Limb (tissue), 2 donors: ENCODE data around the gene MARS1.
"Not testable (repeated sequence)": the region's sequence is repeated elsewhere in the genome, so short reads cannot be mapped to it uniquely, and the experiment has no call there.

Experiments used
- DNase-seq, 2 donors: peaks; one replicate each; pipeline ENCODE4 v3.0.0-alpha.2; 2016; ENCODE audit errors: extremely low spot score in 2 of 2

MARS1 gene

DNA sequence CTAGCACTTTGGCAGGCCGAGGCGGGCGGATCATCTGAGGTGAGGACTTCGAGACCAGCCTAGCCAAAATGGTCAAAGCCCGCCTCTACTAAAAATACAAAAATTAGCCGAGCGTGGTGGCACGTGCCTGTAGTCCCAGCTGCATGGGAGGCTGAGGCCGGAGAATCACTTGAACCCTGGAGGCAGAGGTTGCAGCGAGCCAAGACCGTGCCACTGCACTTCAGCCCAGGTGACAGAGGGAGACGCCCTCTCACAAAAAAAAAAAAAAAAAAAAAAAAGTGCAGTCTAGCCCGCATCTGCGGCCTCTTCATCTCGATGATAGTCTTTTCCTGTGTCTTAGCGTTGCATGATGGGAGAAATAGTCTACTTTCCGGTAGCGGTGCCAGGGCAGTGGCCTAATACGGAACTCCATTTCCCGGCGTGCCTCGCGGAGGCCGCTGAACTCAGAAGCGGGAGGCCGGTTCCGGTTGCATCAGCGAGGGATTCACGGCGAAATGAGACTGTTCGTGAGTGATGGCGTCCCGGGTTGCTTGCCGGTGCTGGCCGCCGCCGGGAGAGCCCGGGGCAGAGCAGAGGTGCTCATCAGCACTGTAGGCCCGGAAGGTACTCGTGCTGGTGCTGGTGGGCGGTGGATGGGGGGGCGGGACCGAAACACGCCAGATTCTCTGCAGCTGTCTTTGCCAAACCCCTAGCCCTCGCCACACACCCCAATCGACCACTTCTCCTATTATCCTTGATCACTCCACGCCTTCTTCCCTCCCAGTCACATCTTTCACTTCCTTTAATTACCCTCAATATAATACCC is at the start of gene MARS1:
MARS1 (plus strand) TSS at position 472 of the 805 bp plus-strand sequence; CDS start at position 495, 23 bp downstream.
- DNase-seq, result peak; percentile 91 to 98

DNA sequence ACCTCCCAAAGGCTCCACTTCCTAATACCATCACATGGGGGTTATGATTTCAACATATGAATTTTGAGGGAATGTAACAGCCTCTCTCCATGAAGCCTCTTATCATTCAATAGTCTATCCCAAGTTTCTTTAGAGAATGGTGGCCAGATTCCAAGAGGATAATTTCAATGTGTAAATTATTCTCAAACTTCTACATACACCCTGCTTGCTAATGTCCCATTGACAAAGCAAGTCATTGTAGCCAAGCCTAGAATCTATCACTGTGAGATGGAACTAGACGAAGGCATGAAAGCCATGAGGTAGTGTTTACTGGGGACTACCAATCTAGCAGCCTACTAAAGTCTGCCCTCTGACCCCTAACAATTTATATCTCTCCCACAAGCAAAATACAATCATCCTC is 49.5 kb upstream of the MARS1 start:
- no peak for DNase-seq

DNA sequence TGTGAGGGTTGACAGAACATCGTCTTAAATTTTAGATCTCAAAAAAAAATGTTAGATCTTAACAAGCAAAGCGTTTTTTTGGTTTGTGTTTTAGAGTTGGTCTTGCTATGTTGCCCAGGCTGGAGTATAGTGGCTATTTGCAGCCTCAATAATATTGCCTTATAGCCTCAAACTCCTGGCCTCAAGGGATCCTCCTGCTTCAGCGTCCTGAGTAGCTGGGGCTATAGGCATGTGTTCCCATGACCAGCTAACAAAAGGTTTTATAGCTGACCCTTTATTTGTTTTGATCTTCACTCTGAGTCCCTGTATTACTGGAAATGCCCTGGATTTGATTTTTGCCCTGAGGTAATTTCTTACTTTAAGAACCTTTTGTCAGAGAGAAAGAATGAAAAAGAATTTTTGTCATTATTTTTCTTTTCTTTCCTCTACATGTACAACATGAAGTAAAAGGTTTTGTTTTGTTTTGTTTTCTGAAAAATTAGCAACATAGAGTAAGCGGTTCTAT is 48.1 kb upstream of the MARS1 start:
- no peak for DNase-seq

DNA sequence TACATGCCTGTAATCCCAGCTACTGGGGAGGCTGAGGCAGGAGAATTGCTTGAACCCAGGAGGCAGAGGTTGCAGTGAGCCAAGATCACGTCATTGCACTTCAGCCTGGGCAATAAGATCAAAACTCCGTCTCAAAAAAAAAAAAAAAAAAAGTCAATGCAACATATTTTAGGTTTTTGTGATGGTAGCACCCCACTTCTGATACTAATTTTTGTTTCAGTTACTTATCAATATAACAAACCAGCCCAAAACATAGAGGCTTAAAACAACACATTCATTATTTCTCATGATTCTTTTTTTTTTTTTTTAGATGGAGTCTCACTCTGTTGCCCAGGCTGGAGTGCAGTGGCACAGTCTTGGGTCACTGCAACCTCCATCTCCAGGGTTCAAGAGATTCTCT is 46.5 kb upstream of the MARS1 start:
- DNase-seq, result not testable (repeated sequence)

DNA sequence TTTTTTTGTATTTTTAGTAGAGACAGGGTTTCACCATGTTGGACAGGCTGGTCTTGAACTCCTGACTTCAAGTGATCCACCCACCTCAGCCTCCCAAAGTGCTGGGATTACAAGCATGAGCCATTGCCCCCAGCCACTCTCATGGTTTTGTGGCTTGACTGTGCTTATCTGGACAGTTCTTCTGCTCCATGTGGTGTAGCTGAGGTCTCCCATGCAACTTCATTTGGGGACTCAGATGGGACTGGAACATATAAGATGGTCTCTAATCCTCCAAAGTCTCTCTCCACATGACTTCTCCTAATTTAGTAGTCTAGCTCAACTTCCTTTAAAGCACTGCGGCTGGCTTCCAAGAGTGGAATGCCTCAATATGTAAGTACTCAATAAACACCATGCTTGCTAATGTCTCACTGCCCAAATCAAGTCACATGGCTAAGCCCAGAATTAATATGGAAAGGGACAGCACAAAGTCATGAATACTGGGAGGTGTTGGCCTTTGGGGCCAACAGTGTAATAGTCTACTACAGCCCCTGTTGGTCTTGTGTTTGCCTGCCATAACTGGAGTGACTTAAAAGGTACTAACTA is 45.9 kb upstream of the MARS1 start:
- no peak for DNase-seq

DNA sequence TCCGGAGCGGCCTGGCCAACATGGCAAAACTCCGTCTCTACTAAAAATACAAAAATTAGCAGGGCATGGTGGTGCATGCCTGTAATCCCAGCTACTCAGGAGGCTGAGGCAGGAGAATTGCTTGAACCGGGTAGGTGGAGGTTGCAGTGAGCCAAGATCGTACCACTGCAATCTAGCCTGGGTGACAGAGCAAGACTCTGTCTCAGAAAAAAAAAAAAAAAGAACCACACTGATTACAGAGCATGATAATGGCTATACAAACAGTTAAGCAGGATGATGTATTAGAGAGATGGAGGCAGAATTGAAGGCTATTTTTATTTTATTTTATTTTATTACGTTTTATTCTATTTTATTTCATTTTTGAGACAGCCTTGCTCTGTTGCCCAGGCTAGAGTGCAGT is 43.5 kb upstream of the MARS1 start:
- DNase-seq, result not testable (repeated sequence)

DNA sequence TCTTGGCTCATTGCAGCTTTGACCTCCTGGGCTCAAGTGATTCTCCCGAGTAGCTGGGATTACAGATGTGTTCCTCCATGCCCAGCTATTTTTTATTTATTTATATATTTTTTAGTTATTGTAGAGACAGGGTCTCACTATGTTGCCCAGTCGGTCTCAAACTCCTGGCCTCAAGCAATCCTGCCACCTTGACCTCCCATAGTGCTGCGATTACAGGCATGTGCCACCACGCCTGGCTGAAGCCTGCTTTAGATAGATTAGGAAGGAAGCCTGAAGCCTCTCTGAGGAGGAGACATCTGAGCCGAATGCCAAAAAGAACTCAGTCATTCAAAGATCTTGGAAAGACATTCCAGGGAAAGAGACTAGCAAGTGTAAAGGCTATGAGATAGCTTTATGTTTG is 43.1 kb upstream of the MARS1 start:
- DNase-seq, result no peak

DNA sequence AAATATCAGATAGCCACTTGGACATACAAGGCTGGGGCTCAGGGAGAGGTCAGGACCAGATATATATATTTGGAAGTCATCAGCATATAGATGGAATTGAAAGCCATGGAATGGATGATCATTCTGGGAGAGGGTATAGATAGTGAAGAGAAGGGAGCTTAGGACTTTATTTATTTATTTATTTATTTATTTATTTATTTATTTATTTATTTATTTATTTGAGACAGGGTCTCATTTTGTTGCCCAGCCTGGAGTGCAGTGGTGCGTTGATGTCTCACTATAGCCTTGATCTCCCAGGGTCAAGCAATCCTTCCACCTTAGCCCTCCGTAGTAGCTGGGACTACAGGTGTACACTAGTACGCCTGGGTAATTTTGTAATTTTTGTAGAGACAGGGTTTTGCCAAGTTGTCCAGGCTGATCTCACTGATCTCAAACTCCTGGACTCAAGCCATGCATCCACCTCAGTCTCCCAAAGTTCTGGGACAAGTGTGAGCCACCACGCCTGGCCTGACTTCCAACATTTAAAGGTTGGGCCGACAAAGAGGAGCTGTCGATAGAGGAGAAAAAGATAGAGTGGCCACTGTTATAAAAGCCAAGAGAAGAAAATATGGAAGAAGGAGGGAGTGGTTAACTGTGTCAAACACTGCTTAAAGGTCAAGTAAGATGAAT is 41.4 kb upstream of the MARS1 start:
- no peak for DNase-seq

DNA sequence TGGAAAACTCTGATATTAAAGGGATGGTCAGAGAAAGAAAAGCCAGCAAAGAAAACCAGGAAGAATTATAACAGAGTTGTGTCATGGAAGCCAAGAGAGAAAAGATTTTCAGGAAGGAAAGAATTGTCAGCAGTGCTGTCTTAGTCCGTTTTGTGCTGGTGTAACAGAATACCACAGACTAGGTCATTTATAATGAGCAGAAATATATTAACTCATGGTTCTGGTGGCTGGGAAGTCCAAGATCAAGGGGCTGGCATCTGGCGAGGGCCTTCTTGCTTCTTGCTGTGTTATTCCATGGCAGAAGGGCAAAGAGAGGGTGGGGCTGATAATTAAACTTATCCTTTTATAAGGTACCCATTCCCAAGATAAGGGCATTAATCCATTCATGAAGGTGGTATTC is 39.2 kb upstream of the MARS1 start:
- DNase-seq, result no peak

DNA sequence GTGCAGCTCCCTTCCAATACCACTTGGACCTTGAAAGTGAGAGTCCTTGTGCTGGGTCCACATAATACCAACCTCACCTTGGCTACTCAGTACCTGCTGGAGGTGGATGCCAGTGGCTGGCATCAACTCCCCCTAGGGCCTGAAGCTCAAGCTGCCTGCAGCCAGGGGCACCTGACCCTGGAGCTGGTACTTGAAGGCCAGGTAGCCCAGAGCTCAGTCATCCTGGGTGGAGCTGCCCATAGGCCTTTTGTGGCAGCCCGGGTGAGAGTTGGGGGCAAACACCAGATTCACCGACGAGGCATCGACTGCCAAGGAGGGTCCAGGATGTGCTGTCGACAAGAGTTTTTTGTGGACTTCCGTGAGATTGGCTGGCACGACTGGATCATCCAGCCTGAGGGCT is 38.5 kb upstream of the MARS1 start:
- no peak for DNase-seq

DNA sequence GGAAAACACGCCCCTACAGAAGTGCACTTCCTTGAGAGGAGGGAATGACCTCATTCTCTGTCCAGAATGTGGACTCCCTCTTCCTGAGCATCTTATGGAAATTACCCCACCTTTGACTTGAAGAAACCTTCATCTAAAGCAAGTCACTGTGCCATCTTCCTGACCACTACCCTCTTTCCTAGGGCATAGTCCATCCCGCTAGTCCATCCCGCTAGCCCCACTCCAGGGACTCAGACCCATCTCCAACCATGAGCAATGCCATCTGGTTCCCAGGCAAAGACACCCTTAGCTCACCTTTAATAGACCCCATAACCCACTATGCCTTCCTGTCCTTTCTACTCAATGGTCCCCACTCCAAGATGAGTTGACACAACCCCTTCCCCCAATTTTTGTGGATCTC is 37.8 kb upstream of the MARS1 start:
- no peak for DNase-seq

DNA sequence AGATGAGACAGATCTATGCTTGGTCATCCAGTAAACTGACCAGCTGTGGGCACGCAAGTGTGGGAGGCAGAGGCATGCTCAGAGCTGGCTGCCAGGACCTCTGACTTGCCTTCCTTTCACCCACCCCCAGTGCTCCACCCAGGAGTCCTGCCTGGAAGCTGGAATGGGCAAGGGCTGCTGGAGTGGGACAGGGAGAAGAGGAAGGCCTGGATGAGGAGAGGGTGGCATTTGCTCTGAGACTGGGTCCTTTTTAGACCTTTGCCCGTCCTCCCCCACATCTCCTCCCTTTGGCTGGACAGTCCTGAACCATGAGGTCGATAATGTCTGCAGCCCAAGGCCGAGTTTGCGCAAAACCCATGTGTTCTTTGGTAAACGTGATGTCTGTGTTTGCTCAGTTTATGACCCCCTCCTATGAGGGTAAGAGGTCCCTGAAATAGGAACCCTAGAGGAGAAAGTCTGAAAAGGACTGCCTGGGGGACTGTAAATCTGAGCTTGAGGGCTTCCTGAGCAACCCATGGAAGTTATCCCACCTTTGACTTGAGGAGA is 36.6 kb upstream of the MARS1 start:
- no peak for DNase-seq

DNA sequence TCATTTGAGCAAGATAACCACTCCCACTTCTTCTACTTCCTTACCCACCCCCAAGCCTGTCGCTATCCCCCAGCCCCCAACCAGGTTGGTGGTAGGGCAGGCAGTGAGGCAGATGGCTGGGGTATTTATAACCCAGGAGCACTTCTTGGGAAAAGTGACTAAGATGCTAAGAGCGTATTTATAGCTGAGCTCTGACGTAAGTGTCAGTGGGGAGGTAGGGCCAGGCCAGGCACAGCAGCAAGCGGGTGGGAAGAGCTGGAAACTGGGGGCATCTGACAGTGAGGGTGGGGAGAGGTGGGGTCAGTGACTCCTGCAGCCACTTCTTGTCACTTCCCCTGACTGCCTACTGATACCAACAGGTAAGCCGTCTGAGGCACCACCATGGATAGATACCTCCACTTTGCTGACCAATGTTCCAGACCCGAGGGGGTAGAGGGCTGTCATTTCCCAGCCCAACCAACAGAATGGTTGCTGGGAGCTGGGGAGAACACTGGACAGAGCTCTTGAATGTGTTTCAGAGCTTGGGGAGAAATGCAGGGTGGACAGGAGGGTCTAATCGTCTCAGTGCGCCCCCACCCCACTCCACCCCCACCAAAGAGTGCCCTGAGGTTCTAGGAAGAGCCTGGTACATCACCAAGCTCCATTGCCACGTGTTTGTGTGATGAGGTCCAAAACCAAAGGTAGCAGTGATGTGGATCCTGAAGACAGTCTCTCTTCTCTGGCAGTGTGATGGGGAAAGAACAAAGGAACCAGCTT is 35.5 kb upstream of the MARS1 start:
- peak in 1 of 2 donors; percentile 49 for DNase-seq

DNA sequence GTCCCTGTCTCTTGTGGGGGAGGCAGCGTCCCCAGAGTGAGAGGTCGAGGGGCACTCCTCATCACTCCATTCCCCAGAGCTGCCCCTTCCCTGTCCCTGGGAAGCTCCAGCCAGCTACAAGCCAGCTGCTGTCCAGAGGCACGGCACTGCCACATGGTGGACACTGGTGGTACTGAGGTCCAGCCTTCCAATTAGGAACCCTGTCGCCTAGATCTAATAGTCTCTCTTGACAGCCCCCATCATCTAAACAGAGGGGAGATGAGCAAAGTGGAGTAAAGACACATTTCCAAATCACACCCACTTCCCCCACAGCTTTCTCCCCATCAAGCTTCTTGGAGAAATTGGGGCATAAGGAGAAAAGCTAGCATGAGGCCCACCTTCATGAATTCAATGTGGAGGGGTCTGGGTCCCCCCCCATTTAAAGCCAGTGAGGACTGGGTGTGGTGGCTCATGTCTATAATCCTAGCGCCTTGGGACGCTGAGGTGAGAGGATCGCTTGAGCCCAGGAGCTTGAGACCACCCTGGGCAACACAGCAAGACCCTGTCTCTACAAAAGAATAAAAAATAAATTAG is 34.8 kb upstream of the MARS1 start:
- DNase-seq, result peak; percentile 58 to 87

DNA sequence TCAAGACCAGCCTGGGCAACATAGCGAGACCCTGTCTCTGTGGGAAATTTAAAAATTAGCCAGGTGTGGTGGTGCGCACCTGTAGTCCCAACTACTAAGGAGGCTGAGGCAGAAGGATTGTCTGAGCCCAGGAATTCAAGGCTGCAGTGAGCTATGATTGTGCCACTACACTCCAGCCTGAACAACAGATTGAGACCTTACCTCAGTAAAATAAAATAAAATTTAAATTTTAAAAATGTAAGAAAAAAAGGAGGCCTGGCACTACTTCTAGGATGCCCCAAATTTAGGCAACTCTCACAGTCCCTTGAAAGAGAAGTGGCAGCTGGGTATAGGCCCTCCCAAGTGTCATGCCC is 33.7 kb upstream of the MARS1 start:
- DNase-seq, result no peak

DNA sequence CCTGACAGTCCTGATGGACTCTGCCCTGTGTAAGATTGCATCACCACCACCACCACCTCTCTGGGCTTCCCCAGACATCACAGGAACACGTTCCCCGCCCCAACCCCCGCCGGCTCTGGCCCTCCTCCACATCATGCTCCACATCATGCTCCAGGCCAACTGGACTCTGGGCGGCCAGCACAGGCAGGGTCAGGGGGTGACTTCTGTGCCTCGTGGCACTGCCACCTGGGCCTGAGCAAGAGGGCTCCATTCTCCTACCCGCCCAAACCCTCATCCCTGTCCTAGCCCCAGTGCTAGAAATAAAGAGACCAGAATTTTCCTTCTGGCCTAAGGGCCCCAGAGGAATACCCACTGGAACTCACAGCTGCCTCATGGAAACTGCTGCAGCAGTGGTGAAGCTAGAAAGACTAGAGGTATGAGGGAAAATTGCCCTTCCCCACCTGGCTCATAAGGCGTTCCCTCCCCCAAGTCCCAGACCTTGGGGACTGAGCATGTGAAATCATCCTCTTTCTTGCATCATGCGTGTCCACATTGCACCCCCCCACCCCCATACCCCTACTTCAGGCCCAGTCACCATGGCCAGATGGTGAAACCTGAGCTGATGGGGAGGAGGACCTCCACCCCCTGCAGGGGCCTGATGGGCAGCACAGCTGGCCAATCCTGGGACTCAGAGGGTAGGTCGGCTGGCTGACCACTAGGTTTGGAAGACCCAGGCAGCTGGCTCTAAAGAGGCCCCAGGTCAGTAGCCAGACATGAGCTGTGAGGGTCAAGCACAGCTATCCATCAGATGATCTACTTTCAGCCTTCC is 33.1 kb upstream of the MARS1 start, which contains the start of gene INHBE:
INHBE (plus strand) TSS at position 742 of the 808 bp plus-strand sequence. CDS start 230 bp downstream, outside the sequence.
- DNase-seq, result peak in 1 of 2 donors; percentile 52

DNA sequence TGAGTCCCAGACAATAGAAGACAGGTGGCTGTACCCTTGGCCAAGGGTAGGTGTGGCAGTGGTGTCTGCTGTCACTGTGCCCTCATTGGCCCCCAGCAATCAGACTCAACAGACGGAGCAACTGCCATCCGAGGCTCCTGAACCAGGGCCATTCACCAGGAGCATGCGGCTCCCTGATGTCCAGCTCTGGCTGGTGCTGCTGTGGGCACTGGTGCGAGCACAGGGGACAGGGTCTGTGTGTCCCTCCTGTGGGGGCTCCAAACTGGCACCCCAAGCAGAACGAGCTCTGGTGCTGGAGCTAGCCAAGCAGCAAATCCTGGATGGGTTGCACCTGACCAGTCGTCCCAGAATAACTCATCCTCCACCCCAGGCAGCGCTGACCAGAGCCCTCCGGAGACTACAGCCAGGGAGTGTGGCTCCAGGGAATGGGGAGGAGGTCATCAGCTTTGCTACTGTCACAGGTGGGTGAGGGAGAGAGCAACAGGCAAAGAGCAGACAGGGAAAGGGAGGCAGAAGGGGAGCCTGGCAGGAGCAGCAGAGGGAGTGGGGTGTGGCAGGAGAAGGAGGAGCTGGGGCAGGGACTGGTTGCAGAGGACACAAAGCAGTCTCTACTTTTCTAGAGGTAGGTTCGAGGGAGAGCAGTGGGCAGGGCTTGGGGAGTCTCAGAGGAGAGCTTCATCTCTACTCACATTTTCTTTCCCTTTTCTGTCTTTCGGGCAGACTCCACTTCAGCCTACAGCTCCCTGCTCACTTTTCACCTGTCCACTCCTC is 32.3 kb upstream of the MARS1 start:
- DNase-seq, result no peak

DNA sequence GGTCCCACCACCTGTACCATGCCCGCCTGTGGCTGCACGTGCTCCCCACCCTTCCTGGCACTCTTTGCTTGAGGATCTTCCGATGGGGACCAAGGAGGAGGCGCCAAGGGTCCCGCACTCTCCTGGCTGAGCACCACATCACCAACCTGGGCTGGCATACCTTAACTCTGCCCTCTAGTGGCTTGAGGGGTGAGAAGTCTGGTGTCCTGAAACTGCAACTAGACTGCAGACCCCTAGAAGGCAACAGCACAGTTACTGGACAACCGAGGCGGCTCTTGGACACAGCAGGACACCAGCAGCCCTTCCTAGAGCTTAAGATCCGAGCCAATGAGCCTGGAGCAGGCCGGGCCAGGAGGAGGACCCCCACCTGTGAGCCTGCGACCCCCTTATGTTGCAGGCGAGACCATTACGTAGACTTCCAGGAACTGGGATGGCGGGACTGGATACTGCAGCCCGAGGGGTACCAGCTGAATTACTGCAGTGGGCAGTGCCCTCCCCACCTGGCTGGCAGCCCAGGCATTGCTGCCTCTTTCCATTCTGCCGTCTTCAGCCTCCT is 31.6 kb upstream of the MARS1 start:
- DNase-seq, result peak in 1 of 2 donors; percentile 49
